ENCODE data around the gene TXNL4B.
"Not testable (repeated sequence)": the region's sequence is repeated elsewhere in the genome, so short reads cannot be mapped to it uniquely, and the experiment has no call there.

Gene TXNL4B

DNA sequence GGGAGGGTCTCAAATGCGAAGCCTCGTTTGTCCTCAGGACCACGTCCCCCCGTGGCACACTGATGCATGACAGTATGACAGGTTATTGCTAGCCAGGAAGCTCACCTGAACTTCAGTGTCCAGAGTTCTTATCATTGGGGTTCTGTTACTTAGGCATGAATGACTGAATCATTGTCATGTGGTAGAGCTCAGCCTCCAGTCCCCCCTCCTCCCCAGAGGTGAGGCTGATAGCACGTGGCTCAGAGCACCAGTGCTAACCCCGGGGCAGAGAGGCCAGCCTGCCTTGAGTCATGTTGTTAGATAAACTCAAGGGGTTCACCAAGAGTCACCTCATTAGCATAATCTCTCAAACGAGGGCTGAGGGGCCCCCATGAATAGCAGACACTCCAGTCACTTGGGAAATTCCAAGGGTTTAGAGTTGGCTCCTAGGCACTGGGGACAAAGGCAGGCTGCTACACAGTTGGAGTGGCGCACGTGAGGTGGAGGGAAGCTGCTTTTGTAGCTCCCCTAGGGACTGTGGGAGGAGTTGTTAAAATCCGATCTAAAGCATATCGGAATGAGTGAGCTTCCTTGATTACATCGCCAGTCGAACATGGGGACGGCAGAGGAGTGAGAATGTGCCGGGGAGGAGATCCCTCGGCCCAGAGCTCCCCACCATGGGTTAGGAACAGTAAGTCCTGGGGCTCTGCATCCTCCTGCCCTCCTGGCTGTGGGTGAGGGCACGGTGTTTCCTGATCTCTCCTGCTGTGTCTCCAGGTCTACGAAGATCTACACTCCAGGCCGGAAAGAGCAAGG, 18.4 kb upstream of the TXNL4B start:
- DNase-seq: no peak

DNA sequence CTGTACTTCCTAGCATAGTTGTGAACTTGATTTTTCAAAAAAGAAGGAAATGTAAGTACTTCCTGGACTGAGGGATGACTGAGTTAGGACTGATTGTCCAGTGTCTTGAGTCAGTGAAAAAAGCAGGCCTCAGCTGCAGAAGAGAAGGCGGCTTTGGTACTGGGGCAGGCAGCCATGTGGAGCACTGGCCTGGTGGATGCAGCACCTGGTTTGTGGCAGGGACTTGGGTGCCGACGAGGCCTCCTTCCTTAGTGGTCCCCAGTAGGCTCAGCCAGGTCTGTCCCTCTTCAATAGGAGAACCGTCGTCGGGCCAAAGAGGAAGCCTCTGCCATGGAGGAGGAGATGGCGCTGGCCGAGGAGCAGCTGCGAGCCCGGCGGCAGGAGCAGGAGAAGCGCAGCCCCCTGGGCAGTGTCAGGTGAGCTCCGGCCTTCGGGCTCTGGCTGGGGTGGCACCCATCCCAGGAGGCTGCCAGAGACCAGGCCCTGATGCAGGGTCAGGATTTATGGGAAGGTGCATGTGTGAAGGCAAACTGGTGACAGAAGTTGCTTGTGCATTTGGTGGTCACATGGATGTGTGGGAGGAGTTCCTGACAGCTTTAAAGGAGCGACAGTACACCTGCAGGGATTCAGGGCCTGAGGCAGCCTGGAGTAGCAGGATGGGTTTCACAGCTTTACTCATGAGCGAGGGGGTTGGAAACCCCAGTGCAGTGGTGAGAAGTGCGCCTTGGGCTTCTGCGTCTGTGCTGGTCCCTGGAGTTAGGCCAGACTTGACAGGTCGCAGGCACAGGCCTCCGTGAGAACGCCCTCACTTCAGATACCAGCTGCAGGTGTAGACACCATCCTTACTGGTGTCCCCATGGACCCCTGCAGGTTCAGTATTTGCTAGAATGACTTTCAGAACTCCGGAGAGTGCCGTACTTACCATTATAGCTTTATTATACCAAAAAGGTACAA, 17.5 kb upstream of the TXNL4B start:
- DNase-seq: no peak

DNA sequence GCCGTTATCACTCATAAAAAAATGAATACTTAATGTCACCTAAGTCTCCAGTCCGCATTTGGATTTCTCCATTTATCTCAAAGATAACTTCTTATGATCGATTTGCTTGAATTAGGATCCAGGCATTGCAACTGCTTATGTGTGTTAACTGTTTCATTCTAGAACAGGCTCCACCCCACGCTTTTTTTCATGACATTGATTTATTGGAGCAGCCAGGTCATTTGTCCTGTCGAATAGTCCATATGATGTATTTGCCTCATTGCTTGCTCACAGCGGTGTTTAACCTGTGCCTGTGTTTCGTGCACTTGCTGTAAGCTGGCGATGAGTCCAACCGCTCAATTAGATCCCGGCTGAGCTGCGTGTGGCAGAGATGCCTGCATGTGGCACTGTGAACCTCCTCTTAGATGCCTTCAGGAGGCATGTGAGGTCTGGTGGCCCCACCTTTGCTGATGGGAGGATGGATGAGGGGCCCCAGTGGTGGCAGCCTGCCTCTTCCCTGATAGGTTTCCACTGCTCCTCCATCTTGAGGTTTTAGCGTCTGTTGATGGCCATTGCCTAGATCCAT, 16.6 kb upstream of the TXNL4B start:
- no peak for DNase-seq

DNA sequence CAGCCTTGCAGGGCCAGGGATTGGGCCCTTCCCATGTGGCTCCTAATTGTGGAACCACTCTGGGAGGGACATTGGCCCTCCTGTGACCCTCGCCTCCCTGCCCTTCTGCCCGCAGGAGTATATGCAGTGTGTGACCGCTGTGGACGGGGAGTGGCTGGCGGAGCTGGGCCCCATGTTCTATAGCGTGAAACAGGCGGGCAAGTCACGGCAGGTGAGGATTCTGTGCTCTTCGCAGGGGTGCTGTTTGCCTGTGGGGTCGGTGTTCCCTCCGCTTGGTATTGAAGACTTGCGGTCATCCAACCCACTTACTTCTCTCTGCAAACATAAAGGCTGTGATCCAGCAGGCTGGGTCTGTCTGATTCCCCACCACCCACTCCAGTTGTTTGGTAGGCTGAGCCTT, 15.9 kb upstream of the TXNL4B start:
- no peak for DNase-seq

DNA sequence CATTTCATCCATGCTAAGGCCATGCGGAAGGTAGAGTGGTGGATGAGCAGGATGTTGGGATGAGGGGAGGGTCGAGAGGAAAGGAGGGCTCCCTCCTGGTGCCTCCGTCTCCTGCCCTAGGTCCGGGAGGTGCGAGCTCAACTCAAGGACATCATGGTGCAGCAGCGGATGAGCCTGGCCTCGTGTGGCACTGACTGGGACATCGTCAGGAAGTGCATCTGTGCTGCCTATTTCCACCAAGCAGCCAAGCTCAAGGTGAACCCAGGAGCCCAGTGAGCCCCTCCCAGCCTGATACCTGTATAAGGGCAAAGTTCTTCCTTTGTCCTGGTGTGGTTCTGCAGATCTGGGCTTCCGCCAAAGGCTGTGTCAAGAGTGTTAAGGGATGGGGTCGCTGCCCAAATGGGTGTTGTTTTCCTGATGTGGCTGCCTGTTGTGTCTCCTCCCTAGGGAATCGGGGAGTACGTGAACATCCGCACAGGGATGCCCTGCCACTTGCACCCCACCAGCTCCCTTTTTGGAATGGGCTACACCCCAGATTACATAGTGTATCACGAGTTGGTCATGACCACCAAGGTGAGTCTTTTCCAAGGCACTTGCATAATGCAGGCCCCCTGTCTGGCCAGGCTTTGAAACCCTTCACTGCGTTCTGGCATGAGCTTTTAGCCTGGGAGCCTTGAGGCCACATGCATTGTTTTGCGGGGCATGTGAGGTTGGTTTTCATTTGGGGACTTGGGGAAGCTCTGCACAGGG, 15.1 kb upstream of the TXNL4B start:
- no peak for DNase-seq

DNA sequence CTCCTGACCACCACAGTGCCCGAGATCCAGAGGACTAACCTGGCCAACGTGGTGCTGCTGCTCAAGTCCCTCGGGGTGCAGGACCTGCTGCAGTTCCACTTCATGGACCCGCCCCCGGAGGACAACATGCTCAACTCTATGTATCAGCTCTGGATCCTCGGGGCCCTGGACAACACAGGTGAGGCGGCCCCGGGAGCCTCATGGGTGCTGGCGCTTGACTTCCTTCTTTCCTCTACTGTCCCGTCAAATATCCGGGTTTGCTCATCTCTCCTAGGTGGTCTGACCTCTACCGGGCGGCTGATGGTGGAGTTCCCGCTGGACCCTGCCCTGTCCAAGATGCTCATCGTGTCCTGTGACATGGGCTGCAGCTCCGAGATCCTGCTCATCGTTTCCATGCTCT, 14.0 kb upstream of the TXNL4B start:
- DNase-seq: no peak

DNA sequence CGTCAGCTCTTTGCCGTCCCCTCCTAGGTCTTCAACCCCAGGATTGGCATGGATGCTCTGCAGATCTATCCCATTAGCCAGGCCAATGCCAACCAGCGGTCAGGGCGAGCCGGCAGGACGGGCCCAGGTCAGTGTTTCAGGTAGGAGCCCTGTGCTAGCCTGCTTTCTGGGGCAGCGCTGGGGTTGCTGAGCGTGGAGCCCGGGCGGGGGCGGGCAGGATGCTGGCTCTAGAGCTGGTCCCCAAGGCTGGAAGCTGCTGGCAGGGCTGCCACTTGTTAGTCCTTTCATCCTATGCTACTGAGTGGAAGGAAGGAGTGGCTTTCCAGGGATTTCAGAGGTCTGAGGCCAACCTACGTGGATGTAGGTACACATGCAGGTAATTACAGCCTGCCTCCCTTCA, 12.6 kb upstream of the TXNL4B start:
- DNase-seq: no peak

DNA sequence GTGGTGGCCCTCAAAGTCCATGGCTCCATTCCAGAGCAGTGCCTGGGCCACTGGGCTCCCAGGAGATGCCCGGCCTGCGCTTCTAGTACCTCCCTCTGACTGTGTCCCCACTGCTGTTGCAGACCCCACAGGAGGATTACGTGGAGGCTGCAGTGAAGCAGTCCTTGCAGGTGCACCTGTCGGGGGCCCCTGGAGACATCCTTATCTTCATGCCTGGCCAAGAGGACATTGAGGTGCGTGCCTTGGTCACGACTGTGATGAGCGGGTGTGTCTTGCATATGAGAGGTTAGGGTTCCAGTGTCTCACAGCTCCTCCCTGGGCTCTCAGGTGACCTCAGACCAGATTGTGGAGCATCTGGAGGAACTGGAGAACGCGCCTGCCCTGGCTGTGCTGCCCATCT, 11.5 kb upstream of the TXNL4B start:
- no peak for DNase-seq

DNA sequence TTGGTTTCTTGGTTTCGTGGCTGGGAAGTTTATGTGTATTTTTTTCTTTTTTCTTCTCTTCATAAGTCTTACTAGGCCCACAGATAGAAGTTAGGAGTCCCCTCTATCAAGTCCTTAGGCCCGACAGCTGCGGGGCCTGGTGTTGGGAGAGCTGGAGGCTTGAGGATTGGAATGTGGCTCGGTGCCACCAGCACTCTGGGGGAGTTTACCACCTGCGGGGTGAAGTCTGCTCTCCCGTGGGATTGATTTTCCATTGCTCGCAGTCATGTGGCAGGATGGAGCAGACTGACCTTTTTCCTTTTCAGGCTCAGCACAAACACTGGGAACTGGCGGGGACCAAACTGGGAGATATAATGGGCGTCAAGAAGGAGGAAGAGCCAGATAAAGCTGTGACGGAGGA, 7.8 kb upstream of the TXNL4B start:
- DNase-seq: no peak

DNA sequence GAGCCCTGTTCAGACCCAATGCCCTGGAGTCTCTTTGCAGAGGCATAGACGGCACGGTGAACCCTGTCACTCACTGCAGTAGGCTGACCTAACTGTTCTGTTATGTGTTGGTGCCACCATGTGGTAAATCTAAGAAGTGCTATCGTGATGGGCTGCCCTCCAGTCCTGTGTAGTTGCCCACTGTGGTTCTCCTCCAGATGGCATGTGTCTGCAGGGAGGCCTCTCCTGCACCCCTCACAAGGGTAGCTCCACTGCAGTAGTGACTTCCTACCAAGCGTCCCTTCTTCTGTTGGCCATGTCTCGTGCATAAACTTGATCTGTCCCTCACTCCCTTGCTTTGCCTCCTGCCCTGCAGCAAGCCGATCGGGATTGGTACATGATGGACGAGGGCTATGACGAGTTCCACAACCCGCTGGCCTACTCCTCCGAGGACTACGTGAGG, 6.0 kb upstream of the TXNL4B start:
- DNase-seq: peak; percentile 61 to 70 (median 68)

DNA sequence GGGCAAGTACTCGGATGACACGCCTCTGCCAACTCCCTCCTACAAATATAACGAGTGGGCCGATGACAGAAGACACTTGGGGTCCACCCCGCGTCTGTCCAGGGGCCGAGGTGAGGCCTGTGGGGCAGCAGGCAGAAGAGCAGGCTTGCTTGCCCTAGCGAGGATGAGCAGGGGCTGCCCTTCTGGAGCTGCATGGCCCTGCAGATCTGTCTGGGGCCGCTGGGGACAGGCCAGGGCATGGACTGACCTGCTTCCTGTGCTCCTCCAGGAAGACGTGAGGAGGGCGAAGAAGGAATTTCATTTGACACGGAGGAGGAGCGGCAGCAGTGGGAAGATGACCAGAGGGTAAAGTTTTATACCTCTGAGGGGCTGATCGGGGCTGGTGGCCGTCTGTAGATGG, 5.5 kb upstream of the TXNL4B start:
- no peak for DNase-seq

DNA sequence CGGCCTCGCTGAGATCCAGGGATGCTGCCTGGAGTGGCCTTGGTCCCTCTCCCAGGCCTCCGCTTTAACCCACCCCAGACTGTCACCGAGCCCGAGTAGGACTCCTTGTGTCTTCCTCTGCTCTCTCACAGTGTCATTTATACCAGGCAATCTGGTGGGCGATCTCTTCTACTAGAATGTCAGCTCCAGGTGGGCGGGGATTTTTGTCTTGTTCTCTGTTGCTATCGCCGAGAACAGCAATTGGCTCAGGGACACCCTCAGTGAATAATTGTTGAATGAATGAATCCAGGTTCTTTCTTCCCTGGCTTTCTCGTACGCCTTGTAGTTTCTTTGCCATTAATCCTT, 818 bp upstream of the TXNL4B start:
- DNase-seq: peak; percentile 46 to 69 (median 52)

DNA sequence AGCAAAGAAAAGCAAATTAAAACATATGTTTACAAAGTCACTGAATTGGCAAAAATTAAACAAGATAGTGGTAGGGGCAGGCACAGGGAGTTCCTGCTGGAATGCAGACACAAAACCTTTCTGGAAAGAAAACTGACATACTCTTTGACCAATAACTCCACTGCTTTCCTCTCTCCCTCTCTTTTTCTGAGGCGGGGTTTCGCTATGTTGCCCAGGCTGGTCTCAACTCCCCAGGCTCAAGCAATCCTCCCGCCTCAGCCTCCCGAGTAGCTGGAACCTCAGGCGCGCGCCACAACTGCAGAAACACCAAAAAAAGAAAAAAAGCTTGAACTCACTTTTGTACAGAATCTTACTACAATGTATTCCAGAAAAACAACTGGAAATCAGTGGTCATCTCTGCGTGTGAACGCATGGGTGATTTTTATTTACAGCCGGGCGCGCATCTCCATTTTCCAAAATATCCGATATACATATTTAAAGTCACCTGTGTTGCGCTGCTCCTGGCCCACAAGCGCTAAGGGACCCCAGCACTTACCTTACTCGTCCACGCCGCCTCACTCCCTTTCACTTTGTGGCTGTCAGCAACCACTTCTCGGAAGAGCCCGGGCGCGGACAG, 480 bp downstream of the TXNL4B start:
- peak; percentile 3 to 54 (median 42) for DNase-seq

DNA sequence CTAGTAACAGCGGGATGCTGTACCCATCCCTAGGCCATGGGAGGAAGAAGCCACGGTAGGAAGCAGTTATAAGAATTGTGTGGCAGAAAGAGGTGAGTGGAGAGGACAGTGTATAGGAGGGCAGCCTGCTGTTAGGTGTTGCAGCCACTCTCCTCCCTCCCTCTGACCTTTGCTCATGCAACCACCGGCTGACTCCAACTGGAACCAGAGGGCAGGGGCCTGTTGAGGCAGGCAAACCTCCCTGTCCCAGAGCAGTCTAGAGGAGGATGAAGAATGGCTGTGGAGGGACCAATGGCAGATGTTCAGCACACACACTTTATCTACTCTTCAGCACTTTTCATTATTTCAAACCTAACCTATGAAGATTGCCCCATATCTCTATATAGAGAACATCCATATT, 2.2 kb downstream of the TXNL4B start:
- no peak for DNase-seq

DNA sequence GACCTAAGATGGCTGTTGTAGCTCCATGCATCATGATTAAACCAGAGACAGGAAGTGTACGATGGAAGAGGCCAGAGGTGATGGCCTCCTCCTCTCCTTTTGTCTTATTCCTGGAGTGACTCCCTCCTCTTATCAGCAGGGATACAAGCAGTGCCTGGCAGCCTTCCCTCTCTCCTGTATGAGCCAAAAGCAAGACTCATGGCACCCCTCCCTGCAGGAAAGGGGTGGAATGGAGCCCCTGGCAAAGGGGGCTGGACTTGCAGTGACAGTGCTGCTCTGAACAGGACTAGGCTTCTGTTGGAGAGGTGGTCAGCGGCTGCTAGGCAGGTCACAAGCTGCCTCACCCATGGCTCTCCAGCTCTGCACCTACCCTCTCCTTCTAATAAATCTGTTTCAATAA, 8.4 kb downstream of the TXNL4B start:
- no peak for DNase-seq

DNA sequence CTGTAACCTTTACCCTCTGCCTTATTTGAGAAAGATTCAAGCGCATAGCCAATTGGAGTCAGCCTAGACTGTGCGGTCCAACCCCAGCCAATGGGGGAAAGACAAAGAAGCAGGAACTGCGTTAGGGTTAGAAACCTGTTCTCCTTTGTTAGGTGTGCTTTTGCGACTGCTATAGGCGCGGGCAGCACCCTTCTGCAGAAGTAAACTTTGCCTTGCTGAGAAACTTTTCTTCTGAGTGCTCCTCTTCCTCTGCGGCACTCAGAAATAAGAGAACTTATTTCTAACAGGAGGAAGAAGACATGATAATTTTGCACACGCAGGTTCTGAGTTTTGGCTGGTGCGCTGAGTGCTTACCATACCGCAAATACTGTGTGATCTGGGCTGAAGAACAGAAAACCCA, 9.0 kb downstream of the TXNL4B start:
- DNase-seq: no peak

DNA sequence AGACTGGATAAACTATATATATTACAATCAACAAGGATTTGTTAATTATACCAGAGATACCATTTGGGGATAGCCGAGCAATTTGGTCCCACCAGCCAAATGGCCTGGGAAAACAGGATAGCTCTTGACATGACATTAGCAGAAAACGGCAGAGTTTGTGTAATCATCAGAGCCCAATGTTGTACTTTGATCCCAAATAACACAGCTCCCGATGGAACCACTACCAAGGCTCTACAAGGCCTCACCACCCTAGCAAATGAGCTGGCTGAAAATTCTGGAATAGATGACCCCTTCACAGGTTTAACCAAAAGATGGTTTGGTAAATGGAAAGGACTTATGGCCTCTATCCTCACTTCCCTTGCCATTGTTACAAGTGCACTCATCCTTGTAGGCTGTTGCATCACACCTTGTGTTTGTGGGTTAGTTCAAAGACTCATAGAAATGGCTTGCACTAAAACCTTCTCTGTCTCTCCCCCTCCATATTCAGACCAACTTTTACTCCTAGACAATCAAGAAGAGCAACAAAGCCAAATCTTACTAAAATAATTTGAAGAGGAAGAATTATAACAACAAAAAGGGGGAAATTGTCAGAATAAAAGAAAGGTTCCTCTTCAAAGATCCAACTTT, 9.5 kb downstream of the TXNL4B start:
- DNase-seq: no peak

DNA sequence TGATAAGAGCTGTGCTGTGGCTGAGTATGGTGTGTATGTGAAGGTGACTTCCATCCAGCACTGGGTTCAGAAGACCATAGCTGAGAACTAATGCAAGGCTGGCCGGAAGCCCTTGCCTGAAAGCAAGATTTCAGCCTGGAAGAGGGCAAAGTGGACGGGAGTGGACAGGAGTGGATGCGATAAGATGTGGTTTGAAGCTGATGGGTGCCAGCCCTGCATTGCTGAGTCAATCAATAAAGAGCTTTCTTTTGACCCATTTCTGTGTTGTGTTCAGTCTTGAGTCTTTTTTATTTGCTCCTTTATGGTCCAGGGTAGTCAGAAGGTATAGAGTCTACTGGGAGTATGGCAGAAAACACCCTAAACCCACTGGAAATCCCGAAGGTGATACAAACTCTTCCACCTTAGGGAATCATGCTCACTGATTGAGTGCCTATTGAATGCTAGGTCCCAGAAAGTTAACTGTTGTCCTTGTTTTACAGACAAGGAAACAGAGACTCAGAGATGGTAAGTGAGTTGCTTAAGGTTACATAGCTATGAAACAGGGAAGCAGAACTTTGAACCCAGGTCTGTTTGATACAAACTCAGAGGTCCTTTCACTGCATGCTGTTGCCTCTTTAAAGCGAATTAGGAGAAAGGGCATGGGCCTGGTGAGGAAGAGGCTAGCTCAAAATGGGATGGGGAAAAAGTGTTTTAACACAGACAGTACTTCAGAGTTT, 16.3 kb downstream of the TXNL4B start:
- DNase-seq: not testable (repeated sequence)

DNA sequence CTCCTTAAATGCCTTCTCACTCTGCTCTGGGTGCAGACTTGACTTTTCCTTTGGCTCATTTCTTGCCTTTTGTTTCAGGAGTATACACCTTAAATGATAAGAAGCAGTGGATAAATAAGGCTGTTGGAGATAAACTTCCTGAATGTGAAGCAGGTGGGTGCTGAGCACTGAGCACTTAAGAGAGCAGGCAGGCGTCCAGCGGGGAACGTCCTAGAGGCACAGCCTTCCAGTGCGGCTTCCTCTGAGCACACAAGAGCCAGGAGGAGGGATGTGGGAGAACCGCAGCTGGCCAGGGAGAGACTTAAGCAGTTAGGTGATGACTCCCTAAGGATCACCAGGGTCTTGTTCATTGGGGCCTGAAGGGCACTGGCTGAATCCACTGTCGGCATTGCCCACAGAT, 18.4 kb downstream of the TXNL4B start:
- not testable (repeated sequence) for DNase-seq

DNA sequence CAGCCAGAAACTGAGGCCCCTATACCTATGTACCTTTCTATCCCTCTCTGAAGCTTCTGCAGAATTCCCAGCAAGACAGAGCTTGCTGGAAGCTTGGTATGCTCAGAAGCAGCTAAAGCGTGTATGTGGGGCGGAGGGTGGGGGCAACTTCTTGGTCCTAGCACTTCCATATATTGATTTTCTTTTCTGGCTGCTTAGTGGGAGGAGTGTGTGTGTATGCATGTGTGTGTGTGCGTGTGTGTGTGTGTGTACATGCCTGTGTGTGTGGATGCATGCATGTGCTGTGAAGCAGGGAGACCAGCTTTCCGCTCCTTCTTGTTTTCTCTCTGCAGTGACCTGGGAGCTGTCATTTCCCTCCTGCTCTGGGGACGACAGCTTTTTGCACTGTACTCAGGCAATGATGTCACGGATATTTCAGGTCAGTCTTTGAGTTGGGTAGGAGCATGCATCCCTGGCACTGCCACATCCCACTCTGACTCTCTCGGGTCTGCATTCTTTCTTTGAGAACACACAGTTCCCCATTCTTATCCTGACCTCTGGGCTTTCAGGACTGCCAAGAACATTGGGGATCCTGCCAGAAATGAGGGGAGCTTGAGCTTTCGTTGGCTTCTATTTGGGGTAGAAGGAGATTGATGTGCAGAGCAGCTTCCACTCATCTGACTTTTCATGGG, 19.7 kb downstream of the TXNL4B start:
- DNase-seq: no peak

Data from suppressor macrophage (primary cell).